GM18909 (cell line): Measurements from ENCODE around the gene IGFLR1.
"Not testable (repeated sequence)": the region's sequence is repeated elsewhere in the genome, so short reads cannot be mapped to it uniquely, and the experiment has no call there.

Source experiments
- ATAC-seq: cut with Tn5 transposase; IDR thresholded peaks from one replicate; pipeline ENCODE4 v1.9.1; 2021; ENCODE audit warnings: mild to moderate bottlenecking; ENCODE audit not compliant: unreplicated experiment, poor library complexity

Gene IGFLR1

GRCh38 chr19:35777961-35778360, 35.7 kb upstream of the IGFLR1 start:
- ATAC-seq, result no peak

- no peak for ATAC-seq
These were observed 35.0 kb upstream of the IGFLR1 start for GRCh38 chr19:35777086-35777841.

DNA sequence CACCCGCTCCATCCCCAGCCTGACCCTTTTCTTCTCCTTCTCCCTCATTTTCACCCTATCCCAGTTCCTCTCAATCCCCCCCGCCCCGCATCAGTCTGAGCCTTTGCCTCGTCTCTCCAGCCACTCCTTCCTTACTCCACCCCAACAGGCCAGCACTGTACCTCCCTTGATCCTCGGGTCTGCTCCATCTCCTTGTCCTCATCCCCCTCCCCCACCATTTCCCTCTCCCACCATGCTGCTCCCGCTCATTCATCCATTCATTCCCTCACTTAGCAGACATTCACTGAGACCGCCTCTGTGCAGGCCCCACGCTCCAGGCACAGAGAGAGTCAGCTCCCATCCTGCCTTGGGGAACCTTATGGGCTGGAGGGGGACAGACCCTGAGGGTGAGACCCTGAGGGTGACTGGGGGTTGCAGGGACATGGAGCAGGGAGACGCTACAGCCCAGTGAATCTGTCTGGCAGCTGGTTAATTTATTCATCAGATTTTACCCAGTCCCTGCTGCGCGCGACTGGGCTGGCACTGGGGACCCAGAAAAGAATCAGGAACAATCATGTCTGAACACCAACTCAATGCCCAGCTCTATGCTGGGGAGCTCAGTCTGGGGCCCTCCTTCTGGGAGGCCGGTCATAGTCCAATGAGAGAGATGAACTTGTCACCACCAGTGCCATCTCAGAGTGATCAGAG, 34.0 kb upstream of the IGFLR1 start:
- ATAC-seq, result no peak

- peak; percentile 88 for ATAC-seq
These were observed 33.2 kb upstream of the IGFLR1 start, which contains the start of gene ARHGAP33 for GRCh38 chr19:35775298-35776101. Gene ARHGAP33, plus strand, starts transcription at chr19:35775564. Its CDS starts 95 bp downstream, at chr19:35775659.

DNA sequence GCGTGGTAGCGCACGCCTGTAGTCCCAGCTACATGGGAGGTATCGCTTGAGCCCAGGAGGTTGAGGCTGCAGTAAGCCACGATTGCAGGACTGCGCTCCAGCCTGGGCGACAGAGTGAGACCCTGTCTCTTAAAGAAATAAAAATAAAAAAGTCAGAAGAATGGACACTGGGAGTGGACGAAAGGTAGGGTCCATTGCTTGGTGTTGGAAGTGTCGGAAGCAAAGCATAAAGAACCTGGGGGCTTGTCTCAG, 32.7 kb upstream of the IGFLR1 start:
- ATAC-seq, result no peak

DNA sequence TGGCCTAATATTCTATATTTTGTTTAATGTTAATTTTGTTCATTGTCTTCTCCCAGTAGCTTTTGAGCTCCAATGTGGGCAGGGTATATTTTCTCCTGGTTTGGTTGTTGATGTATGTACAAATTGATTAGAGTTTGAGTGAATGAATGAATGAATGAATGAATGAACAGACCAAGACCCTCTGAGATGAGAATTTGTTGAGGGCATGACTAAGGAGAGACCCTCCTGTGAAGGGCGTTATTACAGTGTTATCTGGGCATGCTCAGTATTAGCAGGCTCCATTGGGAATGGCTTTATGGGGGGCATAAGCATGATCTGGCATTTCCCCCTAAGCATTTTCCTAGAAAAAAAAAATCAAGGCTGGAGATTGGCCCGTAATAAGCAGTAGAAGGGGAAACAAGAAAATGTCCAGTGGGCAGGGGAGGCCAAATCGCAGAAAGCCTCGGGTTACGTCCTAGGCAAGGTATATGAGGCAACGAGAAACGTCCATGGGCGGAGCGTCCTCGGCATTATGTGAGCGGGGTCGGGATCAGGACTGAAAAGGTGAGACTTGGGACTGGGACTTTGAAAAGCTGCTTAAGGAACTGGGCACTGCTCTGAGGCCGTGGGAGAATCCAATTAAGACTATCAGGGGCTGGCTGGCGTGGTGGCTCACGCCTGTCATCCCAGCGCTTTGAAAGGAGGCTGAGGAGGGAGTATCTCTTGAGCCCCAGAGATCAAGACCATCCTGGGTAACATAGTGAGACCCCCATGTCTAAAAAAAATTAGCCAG, 32.2 kb upstream of the IGFLR1 start:
- no peak for ATAC-seq

GRCh38 chr19:35773020-35773806, 31.0 kb upstream of the IGFLR1 start:
- ATAC-seq, result no peak

DNA sequence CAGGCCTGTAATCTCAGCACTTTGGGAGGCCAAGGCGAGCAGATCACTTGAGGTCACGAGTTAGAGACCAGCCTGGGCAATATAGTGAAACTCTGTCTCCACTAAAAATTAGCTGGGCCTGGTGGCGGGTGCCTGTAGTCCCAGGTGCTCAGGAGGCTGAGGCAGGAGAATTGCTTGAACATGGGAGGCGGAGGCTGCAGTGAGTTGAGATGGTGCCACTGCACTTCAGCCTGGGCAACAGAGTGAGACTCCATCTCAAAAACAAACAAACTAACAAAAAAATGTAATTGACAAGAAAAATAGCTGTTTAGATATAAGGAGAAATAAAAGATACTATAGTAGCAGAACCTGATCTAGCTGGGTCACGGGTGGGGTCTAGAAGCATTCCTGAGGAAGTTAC, 30.1 kb upstream of the IGFLR1 start:
- not testable (repeated sequence) for ATAC-seq

- no peak for ATAC-seq
These were observed 25.8 kb upstream of the IGFLR1 start for GRCh38 chr19:35768082-35768421.

DNA sequence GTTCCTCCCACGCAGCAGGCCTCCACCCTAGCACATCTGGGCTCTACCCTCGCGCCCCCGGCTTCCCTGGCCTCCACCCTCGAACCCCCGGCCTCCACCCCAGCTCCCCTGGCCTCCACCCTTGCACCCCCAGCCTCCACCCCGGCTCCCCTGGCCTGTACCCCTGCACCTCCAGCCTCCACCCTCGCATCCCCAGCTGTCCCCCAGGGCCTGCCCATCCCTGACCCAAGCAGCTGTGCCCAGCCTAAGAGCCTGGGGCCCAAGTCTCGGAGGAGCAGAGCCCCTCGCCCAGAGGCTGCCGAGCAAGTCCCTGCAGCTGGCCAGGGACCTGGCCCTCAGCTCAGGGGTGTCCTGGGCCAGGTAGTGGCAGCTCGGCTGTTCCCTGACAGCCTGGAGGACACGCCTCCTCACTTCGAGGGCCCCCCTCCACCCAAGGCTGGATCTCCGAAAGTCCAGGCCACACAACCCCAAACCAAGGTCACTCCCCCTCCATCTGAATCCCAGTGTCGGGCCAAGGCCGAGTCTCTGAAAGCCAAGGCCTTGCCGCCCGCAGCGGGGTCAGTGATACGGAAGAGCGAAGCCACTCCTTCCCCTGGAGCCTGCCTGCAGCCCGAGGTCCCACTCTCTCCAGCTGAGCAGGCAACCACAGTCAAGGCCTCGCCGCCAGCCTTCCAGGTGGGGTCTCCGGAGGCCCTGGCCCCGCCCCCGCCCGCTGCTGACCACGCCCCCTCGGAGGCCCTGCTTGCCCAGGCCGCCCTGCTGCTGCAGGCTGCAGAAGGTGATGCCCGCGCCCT, 25.2 kb upstream of the IGFLR1 start:
- no peak for ATAC-seq

GRCh38 chr19:35766571-35767104, 24.4 kb upstream of the IGFLR1 start:
- no peak for ATAC-seq

DNA sequence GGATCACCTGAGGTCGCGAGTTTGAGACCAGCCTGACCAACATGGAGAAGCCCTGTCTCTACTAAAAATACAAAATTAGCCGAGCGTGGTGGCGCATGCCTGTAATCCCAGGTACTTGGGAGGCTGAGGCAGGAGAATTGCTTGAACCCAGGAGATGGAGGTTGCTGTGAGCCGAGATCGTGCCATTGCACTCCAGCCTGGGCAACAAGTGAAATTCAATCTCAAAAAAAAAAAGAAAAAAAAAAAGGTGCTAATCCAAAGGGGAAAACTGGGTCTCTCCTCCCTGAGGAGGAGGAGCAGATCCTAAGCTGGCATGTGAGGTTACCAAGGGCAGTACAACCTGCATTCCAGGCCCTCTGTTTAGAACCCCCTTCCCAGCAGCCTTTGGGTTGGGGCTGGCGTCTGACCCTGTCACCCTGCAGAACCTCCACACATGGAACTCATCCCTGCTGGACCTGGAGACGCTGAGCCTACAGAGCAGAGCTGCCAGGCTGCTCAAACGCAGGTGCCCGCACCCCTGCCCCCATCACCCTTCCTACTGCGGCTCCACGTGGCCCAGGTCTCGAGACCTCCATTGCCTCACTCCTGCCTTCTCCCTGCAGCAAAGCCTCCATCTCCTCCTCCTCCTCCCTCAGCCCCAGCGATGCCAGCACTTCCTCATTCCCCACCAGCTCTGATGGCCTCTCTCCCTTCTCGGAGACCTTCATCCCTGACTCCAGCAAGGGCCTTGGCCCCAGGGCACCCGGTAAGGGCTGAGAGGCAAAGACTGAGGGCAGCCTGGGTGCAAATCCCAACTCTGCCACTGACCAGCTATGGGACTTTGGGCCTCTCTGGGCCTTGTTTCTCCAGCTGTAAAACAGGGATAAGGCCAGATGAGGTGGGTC, 22.4 kb upstream of the IGFLR1 start:
- no peak for ATAC-seq

DNA sequence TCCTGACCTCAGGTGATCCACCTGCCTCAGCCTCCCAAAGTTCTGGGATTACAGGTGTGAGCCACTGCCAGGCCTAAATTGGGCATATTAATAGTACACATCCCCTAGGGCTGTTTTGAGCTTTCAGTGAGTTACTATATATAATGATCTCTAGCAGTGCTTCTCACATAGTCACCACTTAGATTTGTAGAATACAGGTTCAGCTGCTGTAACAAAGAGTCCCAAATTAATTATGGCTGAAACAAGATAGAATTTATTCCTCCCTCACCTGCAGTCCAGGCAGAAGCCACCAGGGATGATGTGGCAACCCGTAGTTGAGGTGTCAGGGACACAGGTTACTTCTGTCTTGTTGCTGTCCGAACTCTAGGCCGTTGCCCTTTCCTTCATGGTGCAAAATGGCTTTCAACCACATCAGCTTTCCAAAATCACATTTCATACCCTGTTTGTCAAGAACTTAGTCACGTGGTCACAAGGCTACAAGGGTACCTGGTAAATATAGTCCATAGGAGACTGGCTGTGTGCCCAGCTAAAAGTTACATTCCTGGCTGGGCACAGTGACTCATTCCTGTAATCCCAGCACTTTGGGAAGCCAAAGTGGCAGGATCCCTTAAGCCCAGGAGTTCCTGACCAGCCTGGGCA, 18.6 kb upstream of the IGFLR1 start:
- no peak for ATAC-seq

GRCh38 chr19:35759697-35760096, 17.4 kb upstream of the IGFLR1 start:
- ATAC-seq, result no peak

GRCh38 chr19:35757749-35758608, 15.7 kb upstream of the IGFLR1 start, which contains the start of gene PROSER3:
Gene PROSER3, plus strand, starts transcription at chr19:35758176. Its CDS starts 40 bp downstream, at chr19:35758216.
- ATAC-seq, result peak; percentile 95

- peak; percentile 4 for ATAC-seq
These were observed 15.0 kb upstream of the IGFLR1 start for GRCh38 chr19:35757231-35757748.
